Measurements from ENCODE around the gene DNPEP.

DNA sequence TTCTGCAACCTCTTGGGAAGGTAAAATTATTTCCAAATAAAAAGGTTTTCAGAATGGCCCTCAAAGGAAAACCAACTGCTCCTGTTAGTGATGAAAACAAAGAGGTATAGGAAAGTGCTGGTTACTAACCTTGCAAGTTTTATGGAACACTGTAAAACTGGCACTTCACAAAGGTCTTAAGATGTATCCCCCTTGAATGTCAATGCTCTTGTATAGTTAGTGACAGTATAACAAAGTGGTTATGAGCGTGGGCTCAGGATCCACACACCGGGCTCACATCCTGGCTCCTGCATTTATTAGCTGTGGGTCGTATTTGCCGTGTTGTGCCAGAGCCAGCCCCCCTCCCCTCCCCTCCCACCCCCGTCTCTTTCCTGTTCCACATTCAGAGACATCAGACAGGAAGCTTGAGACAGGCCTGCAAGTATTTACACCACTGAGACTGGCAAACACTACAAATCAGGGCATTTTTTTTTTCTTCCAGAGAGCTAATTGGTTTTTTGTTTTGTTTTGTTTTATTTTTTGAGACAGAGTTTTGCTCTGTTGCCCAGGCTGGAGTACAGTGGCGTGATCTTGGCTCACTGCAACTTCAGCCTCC, 9.2 kb upstream of the DNPEP start:
- TF ChIP-seq, protein P1, sequence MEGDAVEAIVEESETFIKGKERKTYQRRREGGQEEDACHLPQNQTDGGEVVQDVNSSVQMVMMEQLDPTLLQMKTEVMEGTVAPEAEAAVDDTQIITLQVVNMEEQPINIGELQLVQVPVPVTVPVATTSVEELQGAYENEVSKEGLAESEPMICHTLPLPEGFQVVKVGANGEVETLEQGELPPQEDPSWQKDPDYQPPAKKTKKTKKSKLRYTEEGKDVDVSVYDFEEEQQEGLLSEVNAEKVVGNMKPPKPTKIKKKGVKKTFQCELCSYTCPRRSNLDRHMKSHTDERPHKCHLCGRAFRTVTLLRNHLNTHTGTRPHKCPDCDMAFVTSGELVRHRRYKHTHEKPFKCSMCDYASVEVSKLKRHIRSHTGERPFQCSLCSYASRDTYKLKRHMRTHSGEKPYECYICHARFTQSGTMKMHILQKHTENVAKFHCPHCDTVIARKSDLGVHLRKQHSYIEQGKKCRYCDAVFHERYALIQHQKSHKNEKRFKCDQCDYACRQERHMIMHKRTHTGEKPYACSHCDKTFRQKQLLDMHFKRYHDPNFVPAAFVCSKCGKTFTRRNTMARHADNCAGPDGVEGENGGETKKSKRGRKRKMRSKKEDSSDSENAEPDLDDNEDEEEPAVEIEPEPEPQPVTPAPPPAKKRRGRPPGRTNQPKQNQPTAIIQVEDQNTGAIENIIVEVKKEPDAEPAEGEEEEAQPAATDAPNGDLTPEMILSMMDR (conservative IDR thresholded peaks at IDR 0.05), result no peak
- no peak for TF ChIP-seq ZFX (IDR thresholded peaks at IDR 0.05)

All from C4-2B (cell line).